T-helper 17 cell (primary cell): ENCODE measurements around the gene LAYN. TPM values are rescaled to one million over a fixed set of nuclear protein-coding genes. Genes with fewer than 3 reads are reported as not detected.
A peak's percentile ranks its signal among the peaks of the same experiment; 100 is the strongest.

Experiments
- ATAC-seq: fragments of 150-1000 bp; cut with Tn5 transposase; 2 replicates; pipeline ENCODE4 v1.10.0; 2021; ENCODE audit warnings: mild to moderate bottlenecking, moderate library complexity
- DNase-seq, 3 donors: peaks; one replicate each; pipeline versions ENCODE4 v3.0.0 to v3.0.0-alpha.2; 2020 to 2021
- H3K9me3 ChIP-seq: one replicate; pipeline ENCODE4 v1.7.0; 2013; ENCODE audit warnings: low read length, mild to moderate bottlenecking; ENCODE audit not compliant: control insufficient read depth, poor library complexity, severe bottlenecking
- H3K27ac Mint-ChIP-seq: one replicate; pipeline ENCODE4 v1.8.0; 2022; ENCODE audit warnings: mild to moderate bottlenecking, moderate library complexity, mixed read lengths
- H3K27me3 Mint-ChIP-seq: one replicate; pipeline ENCODE4 v1.8.0; 2022; ENCODE audit warnings: mixed read lengths
- H3K36me3 Mint-ChIP-seq: one replicate; pipeline ENCODE4 v1.8.0; 2022; ENCODE audit warnings: low read depth, mixed read lengths
- H3K4me1 Mint-ChIP-seq: one replicate; pipeline ENCODE4 v1.8.0; 2022; ENCODE audit warnings: mild to moderate bottlenecking, mixed read lengths
- H3K4me3 Mint-ChIP-seq: one replicate; pipeline ENCODE4 v1.8.0; 2022; ENCODE audit warnings: mild to moderate bottlenecking, moderate library complexity, mixed read lengths
- total RNA-seq, 4 donors: library from RNA in 2 of 4; stranded (reverse) in 2 of 4; gene quantifications; one replicate each; pipeline ENCODE4 v1.2.3 and lab custom pipeline; 2022 to 2026

Gene LAYN
- total RNA-seq, 2 donors from 2014 or later, result 1.4 TPM; not detected in 1

DNA sequence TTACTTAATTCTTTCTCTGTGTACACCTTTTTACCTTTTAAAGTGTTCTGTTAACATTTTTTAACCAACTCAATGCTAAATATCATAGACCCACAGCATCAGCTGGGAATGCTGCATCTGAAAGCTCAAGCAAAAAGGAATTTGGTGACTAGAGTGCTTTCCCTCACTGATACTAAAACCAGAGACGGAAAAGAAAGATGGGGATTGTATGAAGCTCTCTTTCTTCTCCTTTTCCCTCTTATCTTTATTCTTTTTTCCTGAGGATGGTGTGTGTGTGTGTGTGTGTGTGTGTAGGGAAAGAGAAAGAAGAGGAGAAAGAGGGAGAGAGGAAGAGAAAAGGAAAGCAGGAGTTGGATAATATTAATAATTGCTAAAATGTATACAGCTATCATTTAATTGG, 57.6 kb downstream of the LAYN start:
- H3K4me1 Mint-ChIP-seq, result peaks cover 11% of the 10 kb centered on the region
- H3K27me3 Mint-ChIP-seq, result peaks cover 20% of the 10 kb centered on the region
- H3K4me3 Mint-ChIP-seq, result no peak overlapping the region
- ATAC-seq, result no peak
- H3K27ac Mint-ChIP-seq, result peak overlapping the region; percentile 45
- H3K9me3 ChIP-seq, result no peaks in the 10 kb centered on the region
- DNase-seq, result no peak
- H3K36me3 Mint-ChIP-seq, result peaks cover under 1% of the 10 kb centered on the region

DNA sequence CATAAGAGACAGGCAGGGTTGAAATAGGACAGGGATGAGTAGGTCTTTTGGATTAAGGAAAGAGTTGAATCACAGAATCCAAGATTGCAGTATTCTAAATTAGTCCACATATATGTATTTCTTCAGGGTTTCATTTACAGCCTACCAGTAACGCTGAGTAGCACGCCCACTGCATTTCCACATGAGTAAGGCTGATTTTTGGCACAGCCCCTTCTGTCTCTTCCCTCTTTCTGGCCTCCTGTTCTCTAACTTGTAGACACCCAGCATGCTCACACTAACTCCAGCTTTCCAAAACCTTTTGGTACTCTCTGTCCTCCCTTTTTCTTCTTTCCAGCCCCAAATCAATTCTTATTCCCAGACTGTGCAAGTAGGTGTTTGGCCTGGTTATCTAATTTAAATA, 58.0 kb downstream of the LAYN start:
- Mint-ChIP-seq H3K4me1 (peaks cover 15% of the 10 kb centered on the region), H3K27me3 (peaks cover 20% of the 10 kb centered on the region), H3K27ac (peak overlapping the region; percentile 45), H3K4me3 (no peak overlapping the region), H3K36me3 (peaks cover 4% of the 10 kb centered on the region)
- DNase-seq (no peak), ATAC-seq (no peak)
- H3K9me3 ChIP-seq, result no peaks in the 10 kb centered on the region

DNA sequence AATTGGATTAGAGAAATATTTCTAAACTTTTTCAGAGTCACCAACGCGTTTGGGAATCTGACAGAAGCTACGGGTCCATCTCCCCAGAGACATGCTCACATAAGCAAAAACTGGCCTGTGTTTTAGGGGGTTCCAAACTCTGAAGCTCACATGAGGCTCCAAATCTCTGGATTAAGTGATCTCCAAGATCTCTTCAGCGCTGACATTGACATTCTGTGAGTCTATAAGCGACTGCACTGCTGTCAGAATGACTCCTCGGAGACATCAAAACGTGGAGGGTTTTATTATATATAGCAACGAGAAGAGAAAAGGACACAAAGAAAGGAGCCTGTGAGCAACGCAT, 61.1 kb downstream of the LAYN start:
- no peaks in the 10 kb centered on the region for H3K9me3 ChIP-seq
- no peak for ATAC-seq
- Mint-ChIP-seq H3K27ac (peak overlapping the region; percentile 86), H3K4me3 (peak overlapping the region; percentile 90), H3K36me3 (peaks cover 4% of the 10 kb centered on the region), H3K4me1 (peaks cover 30% of the 10 kb centered on the region), H3K27me3 (no peaks in the 10 kb centered on the region)
- no peak for DNase-seq

DNA sequence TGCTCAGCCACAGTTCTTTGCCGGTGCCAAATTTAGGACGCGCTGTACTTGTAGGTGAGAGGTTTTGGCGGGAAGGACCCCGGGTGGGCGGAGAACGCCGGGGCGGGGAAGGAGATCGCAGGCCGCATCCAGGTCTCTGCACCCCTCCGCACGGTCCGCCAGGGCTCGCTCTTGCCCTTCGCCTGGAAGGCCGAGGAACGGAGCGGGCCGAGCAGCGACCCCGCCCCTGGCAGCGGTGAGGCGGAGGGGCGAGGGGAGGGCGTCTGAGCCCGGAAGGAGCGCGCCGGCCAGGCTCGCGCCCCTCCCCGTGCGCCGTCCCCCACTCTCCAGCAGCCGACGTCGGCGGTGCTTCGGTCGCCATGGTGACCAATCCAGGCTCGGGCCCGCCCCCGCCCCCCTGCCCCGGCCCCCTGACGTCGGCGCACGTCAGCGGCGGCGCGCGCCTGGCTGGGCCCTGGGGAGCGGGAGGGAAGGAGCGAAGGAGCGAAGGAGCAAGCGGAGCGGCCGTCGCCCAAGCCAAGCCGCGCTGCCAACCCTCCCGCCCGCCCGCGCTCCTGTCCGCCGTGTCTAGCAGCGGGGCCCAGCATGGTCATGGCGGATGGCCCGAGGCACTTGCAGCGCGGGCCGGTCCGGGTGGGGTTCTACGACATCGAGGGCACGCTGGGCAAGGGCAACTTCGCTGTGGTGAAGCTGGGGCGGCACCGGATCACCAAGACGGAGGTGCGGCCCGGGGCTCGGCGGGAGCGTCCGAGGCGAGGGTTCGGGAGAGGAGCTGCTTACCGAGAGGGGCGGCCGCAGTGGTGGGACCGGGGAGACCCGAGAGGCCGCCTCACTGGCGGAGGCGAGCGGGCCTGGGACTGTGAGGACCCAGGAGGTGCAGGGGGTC, 61.7 kb downstream of the LAYN start, which contains the start of gene SIK2:
TSS of gene SIK2 (plus strand) at position 471 of the 886 bp plus-strand sequence. CDS start at position 586, 115 bp downstream.
- H3K4me1 Mint-ChIP-seq, result peaks cover 32% of the 10 kb centered on the region
- peak; percentile 87 for ATAC-seq
- H3K36me3 Mint-ChIP-seq, result peaks cover 4% of the 10 kb centered on the region
- no peaks in the 10 kb centered on the region for H3K9me3 ChIP-seq
- DNase-seq, result peak; percentile 78 to 88 (median 84)
- peak within 1 kb of the TSS; percentile 100 for H3K4me3 Mint-ChIP-seq
- no peaks in the 10 kb centered on the region for H3K27me3 Mint-ChIP-seq
- peak within 1 kb of the TSS; percentile 98 for H3K27ac Mint-ChIP-seq

DNA sequence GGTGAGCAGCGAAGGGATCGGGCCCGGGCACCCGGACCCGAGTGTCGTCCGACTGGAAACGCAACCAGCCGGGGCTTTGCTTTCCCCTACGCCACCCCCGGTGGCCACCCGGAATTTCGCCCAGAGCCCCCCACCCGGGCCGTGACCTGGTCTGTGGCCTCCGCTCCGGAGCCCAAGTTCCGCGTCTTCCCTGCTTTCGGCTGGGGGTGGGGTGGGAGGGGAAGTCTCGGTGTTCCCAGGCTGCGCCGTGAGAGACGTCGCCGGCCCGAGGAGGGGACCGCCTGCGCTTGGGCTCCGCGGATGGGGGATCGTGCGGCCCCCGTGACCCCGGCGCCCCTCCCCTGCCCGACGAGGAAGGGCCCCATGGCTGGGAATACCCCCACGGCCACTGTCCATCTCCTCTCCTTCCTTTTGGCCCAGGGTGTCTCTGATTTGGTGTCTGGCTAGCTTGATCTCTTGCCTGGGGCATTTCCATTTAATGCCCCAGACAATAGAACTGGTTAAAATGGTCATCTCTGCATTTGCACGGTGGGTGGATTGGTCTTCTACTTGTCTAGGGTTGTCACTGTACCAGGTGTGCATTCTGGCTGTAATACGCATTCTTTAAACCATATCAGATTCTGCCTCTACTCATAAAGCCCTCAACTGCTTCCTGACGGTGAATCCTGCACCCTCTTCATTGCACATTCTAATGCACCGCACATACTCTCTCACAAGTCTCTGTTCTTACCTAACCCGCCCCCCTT, 62.5 kb downstream of the LAYN start:
- Mint-ChIP-seq H3K27me3 (no peaks in the 10 kb centered on the region), H3K4me1 (peaks cover 29% of the 10 kb centered on the region), H3K36me3 (peaks cover 4% of the 10 kb centered on the region), H3K27ac (peak overlapping the region; percentile 98), H3K4me3 (peak overlapping the region; percentile 100)
- ATAC-seq (no peak), DNase-seq (peak in 2 of 3 donors; percentile 12 to 20)
- H3K9me3 ChIP-seq, result no peaks in the 10 kb centered on the region

DNA sequence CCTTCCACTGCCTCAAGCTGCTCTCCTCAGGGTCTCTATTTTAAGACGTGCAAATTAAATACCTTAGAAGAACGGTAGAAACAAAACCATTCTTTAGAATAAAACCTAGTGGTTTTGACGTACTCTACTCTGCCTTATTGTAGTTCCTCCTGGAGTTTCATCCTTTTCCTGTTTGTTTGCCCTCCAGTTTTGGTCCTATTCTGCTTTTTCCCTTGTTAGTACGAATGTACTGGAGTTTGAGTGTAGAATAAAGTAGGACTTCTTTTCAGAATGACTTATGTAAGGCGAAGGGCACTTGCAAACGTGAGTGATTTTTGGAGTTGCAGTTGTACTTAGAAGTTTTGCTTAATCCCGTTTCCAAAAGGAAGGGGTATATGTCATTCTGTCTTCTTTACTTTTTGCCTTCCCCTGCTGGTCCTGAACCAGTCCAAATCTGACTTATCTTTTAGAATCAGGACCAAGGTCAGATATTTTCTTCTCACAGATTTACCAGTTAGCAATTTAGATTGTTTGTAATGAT, 63.2 kb downstream of the LAYN start:
- ATAC-seq (no peak), DNase-seq (no peak)
- peaks cover 27% of the 10 kb centered on the region for H3K4me1 Mint-ChIP-seq
- no peaks in the 10 kb centered on the region for H3K9me3 ChIP-seq
- H3K27ac Mint-ChIP-seq, result peak overlapping the region; percentile 98
- peaks cover 4% of the 10 kb centered on the region for H3K36me3 Mint-ChIP-seq
- peak overlapping the region; percentile 100 for H3K4me3 Mint-ChIP-seq
- no peaks in the 10 kb centered on the region for H3K27me3 Mint-ChIP-seq

DNA sequence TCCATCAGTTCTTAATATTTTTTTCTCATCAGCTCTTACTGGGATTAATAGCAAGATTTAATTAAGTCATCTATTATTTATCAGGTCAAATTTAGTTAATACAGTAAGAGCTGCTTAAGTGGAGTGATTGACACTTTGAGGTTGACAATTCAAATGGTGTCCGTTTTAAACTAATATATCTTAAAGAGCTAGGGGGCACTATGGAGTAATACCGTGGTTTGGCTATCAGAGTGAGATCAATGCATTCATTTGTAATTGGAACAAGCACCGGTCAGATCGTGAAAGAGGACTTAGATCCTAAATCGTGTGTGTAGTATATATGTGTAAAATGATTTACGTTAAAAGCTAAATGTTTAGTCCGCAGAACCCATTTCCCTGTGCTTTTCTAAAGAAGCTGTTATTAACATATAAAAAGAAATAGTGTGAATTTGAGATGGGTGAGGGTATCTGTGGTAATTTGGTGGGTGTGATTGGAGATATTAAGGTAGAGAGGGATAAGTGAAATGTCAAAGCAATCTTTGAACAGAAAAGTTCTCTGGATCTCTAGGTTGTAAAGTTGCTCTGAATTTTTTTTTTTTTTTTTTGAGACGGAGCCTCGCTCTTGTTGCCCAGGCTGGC, 64.0 kb downstream of the LAYN start:
- ATAC-seq (no peak), DNase-seq (no peak)
- Mint-ChIP-seq H3K27me3 (no peaks in the 10 kb centered on the region), H3K27ac (peak overlapping the region; percentile 98), H3K4me3 (peak overlapping the region; percentile 100), H3K4me1 (peaks cover 25% of the 10 kb centered on the region), H3K36me3 (peaks cover 4% of the 10 kb centered on the region)
- no peaks in the 10 kb centered on the region for H3K9me3 ChIP-seq

DNA sequence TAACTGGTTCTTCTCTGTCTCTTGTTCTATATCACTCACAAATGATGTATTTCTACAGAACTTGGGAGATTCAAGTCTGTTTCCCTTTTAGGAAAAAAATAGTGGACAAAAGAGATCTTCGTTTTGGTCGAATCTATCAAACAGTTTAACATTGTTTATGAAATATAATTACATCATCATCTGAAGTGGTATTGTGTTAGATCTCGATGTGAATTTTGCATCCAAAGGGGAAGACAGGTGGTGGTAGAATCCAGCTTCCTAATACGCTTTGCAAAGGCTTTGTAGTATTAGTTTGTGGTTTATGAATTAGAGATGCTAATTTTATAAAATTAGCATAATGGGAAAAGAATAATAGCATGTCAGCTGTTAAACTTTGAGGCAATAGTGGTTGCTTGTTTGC, 65.2 kb downstream of the LAYN start:
- DNase-seq (no peak), ATAC-seq (no peak)
- Mint-ChIP-seq H3K27me3 (no peaks in the 10 kb centered on the region), H3K36me3 (peaks cover 4% of the 10 kb centered on the region), H3K4me3 (no peak overlapping the region), H3K27ac (peak overlapping the region; percentile 14), H3K4me1 (peaks cover 25% of the 10 kb centered on the region)
- H3K9me3 ChIP-seq, result no peaks in the 10 kb centered on the region

DNA sequence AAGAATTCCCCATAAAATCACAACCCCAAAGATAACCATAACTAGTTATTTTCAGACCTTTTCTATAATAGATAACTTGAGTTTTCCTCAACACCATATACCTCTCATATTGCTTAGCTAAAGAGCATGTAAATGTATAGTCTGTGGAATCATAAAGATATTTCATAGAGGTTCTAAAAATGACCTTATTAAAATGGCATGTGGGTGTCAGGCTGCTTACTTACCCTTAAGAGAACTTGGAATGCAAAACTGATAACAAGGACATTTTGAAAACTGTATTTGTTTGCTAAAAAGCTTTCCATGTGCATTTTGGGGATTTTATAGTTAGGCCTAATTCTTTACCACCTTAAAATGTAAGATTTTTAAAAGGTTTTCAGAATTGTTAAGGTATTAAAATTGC, 66.5 kb downstream of the LAYN start:
- no peak for ATAC-seq
- Mint-ChIP-seq H3K36me3 (peaks cover 4% of the 10 kb centered on the region), H3K4me3 (no peak overlapping the region)

DNA sequence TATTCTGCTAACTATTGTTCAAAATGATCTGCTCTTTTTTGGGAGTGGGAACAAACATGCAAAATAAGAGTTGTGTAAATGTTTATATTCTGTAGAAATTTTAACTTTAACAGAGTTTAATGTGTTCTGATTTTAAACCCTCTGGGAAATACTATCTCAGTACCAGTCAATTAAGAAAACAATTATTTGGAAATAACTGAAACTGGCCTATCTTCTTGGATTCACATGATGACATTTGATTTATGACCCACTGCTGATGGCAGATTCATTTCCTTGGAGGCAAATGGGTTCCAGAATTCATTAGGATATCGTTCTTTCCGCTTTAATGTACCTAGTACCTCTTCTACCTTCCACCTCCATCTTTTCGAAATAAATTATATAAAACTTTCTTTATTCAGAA, 67.2 kb downstream of the LAYN start:
- no peaks in the 10 kb centered on the region for H3K9me3 ChIP-seq
- ATAC-seq (no peak), DNase-seq (no peak)
- no peak overlapping the region for H3K27ac Mint-ChIP-seq
- H3K27me3 Mint-ChIP-seq, result no peaks in the 10 kb centered on the region
- no peak overlapping the region for H3K4me3 Mint-ChIP-seq
- H3K4me1 Mint-ChIP-seq, result peaks cover 29% of the 10 kb centered on the region
- H3K36me3 Mint-ChIP-seq, result peaks cover 4% of the 10 kb centered on the region

More for the DNA sequence above, 66.5 kb downstream of the LAYN start:
- H3K9me3 ChIP-seq, result no peaks in the 10 kb centered on the region
- Mint-ChIP-seq H3K4me1 (peaks cover 24% of the 10 kb centered on the region), H3K27ac (no peak overlapping the region), H3K27me3 (no peaks in the 10 kb centered on the region)
- DNase-seq, result no peak
